HG03342 (cell line): ENCODE measurements around the gene ANKRD1.
"Not testable (repeated sequence)": the region's sequence is repeated elsewhere in the genome, so short reads cannot be mapped to it uniquely, and the experiment has no call there.

Experiments
- ATAC-seq: cut with Tn5 transposase; IDR thresholded peaks from one replicate; pipeline ENCODE4 v1.9.1; 2021; ENCODE audit warnings: mild to moderate bottlenecking, moderate library complexity; ENCODE audit not compliant: unreplicated experiment

ANKRD1 gene

DNA sequence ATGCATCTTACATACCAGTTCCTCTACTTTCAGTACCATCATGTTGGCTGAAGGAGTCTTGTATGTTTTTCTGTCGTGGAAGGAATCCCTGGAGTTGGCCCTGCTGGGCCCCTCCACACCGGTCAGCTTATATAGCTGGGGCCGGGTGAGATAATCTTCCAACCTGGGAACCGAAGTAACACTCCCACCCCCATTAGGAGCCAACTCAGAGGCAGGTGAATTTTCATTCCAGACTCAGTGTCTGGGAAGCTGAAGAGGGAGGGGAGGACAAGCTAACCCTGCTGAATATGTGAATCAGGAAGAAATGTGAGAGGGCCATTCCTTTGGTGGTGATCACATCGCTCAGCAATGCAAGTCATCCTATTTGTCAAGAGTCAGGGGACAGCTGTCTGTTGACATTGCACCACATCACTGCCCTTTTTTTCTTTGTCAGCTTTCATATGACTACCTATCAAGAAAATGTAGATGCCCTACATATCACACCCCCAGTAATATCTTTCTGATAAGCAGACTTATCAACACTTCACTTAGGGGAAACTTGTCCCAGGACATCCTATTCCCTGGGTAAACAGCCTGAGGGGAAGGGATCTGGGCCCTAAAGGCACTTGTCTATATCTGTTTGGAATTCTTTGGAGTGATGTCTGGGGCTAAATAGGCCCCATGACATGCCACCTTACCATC, at the start of gene ANKRD1:
Gene ANKRD1 (minus strand): TSS at position 102 of the 681 bp plus-strand sequence. CDS start 60 bp downstream, at position 42.
- no peak for ATAC-seq

DNA sequence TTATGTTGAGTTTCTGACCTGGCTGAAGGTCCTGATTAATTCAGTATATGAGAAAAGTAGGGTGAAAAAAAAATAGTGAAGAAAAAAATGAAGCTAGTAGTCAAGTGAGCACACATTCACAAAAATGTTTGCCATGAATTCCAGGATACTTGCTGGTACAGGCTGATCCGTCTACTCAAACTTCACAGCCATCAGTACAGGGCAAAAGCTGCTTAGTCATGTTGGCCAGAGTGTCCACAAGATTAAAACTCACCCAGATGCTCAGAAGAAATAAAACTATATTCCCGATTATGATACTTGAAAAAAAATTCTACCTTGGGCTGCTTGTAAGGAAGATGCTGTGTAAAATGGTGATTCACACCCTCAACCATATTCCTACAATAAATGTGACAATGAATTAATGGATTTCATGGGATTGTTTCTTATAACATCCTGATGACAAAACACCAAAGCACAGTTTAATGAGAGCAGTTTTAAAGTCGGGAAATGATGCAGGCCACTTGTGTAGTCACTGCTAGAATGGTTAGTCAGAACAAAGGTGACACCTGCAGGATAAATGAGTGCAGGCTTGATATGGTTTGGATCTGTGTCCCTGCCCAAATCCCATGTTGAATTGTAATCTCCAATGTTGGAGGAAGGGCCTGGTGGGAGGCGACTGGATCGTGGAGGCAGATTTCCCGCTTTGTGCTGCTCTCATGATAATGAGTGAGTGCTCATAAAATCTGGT, 49.2 kb upstream of the ANKRD1 start:
- no peak for ATAC-seq

DNA sequence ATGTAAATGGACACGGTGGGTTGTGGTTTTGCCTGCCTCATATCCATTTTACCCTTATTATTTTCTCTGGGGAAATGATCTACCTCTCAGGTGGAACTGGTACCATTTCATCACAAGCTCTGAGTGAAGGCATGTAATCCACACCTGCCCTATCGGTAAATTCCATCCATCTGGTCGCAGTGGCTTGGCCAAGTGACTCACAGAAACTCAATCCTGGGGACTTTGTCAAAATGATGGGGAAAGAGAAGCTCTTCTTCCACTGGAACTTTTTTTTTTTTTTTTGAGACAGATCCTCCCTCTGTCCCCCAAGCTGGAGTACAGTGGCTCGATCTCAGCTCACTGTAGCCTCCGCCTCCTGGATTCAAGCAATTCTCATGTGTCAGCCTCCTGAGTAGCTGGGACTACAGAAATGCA, 48.2 kb upstream of the ANKRD1 start:
- no peak for ATAC-seq

- no peak for ATAC-seq
These were observed 47.6 kb upstream of the ANKRD1 start for GRCh38 chr10:90968328-90969081.

GRCh38 chr10:90967865-90968264, 47.0 kb upstream of the ANKRD1 start:
- no peak for ATAC-seq

DNA sequence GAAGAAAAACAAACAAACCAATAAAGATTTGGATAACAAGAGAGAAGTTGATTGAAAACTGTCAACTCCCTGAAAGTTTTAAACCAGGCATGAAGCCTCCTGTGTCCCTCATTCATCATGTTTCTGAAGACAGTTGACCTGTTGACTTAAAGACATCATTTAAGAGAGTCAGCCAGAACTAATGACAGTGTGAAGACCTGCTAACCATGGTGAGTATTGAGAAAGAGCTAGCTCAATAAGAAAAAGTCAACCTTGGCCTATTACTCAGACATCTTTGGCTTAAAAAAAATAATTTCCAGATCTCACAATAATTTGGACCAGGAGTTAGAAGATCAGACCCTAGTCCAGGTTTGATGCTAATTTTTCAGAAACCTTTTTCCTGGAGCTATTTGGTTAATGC, 45.3 kb upstream of the ANKRD1 start:
- no peak for ATAC-seq

DNA sequence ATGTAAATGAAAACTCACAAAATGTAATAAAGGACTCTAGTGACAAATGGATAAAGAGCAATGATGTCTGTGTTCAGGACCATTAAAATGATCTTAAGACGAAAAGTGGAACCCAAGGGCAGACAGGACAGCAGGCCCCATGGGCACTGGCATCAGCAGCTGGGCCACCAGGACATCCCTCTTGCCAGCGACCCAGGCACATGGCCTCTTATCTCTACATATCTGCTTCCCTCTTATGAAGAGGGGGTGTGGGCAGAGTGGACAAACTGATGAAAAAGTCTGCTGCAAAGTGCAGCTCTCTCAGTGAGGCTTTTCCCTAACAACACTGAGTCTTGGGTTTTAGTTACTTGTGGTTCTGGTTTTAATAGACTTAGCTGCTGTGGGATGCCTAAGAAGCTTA, 44.8 kb upstream of the ANKRD1 start:
- ATAC-seq = no peak

DNA sequence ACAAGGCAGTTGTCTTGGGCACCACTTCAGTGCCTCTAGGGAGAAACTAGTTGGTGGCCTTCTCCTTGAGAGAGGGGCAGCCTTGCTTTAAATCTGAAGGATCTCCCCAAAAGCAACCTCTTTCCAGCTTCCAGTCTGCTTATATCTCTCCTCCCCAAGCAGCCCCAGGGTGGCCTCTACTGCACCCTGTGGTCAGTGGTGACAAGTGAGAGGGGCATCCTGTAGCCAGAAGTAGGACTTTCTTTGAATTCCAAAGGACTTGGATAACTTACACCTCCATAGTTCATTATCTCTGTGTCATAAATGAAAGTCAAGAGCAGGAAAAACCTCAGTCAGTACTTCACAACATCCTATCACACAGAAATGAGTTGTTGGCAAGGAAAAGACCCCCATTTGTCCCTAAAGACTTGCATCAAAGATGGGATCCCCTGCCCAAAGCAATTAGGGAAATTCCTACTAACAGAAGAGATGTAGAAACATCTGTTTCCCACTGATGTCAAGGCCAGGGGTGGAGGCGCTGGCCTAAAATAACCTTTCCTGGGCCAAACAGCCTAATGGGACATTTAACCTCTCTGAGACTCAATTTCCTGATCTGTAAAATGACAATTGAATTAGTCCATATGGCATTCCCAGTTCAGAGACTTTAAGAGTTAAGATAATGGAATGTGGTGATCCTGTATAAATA, 44.0 kb upstream of the ANKRD1 start:
- no peak for ATAC-seq

DNA sequence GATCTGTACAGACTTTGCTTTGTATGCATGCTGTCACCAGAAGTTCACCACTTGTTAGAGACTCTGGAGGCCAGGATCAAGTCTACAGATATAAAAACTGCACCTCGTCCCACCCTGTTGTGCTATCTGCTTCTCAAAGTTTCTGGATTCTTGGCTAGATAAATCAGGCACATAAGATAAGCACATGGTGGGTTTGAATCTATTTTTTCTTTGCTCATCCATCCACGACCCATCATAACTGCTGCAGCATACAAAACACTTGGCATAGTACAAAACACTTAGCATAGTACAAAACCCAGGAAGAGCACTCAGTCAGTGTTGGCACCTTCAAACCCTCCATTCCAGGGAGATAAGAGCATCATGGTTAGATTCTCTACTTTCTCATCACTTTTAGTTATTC, 42.4 kb upstream of the ANKRD1 start:
- no peak for ATAC-seq

DNA sequence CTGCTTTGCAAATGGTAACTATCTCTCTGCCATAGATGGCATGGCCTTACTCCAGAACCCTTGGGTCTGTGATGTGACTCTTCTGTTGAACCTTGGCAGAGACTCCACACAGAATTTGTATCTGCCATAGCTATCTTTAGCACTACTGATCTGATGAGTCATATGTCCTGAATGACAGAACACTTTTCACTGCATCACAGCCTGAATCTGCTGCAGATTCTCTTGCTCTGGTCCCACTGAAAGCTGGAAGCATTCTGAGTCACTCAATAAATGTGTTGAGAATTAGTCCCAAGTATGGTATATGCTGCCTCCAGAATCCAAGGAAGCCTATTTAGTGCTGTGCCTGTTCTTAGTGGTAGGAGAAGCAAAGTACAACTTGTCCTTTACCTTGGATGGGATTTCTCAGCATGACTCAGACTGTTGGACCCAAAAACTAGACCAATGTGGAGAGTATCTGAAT, 39.5 kb upstream of the ANKRD1 start:
- ATAC-seq = peak; percentile 55

- no peak for ATAC-seq
These were observed 38.9 kb upstream of the ANKRD1 start for GRCh38 chr10:90959826-90960225.

DNA sequence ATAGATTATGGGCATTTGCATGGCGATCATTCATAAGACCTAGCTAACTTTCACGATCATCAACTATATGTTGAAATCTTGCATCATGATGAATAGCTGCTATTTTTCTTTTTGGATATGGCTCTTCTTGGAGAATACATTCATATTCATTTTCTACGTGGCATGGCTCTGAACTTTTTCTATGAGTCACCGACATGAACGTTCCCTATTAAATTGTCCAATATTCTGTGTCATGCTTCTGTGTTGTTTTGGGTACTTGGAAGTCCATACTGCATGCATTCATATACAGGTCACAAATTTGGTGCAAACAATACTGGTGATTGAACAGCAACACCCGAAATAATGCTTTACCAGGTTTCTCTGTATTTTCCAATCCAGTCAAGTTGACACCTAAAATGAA, 37.9 kb upstream of the ANKRD1 start:
- no peak for ATAC-seq

DNA sequence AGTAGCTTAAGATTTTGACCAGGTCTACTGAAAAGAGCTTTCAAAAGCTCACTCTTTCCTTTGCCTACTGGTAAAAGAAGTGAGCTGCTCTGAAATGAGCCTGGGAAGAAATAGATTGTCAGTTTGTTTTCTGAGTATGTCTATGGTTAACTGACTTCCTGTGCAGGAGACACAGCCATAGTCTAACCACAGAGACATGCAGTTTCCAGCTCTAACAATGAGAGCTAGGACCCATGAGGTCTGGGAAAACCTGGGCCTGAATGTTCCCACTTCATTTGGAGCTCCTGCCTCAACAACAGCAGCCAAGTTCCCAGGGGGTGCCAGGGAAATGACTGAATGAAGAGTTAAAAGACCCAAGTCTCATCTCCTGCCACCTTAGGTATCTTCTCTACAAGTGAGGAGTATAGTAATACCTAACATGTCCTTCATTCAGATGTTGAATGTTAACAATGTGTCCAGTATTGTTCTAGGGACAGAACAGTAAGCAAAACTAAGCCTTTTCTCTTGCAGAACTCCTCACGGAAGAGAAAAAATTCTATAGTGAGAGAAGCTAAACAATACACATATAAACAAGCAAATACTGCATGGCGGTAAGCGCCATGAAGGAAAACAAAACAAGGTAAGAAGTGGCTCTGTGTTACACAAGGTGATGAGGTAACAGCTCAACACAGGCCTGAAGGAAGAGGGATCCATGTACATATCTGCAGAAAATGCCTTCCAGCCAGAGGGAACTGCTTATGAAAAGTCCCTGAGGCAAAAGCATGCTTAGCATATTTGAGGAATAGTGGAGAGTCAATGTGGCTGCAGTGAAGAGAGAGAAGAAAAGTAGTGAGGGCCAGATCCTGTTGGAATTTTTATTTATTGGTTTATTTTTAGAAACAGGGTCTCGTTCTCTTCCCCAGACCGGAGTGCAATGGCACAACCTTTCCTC, 26.4 kb upstream of the ANKRD1 start:
- no peak for ATAC-seq

GRCh38 chr10:90945491-90946070, 24.7 kb upstream of the ANKRD1 start:
- no peak for ATAC-seq

- ATAC-seq = no peak
These were observed 23.9 kb upstream of the ANKRD1 start for GRCh38 chr10:90944749-90945148.

DNA sequence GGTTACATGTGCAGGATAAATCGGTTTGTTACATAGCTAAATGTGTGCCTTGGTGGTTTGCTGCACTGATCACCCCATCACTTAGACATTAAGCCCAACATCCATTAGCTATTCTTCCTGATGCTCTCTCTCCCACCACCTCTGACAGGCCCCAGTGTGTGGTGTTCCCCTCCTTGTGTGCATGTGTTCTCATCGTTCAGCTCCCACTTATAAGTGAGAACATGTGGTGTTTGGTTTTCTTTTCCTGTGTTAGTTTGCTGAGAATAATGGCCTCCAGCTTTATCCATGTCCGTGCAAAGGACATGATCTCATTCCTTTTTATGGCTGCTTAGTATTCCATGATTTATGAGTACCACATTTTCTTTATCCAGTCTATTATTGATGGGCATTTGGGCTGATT, 22.1 kb upstream of the ANKRD1 start:
- not testable (repeated sequence) for ATAC-seq

GRCh38 chr10:90939648-90940047, 18.8 kb upstream of the ANKRD1 start:
- no peak for ATAC-seq

DNA sequence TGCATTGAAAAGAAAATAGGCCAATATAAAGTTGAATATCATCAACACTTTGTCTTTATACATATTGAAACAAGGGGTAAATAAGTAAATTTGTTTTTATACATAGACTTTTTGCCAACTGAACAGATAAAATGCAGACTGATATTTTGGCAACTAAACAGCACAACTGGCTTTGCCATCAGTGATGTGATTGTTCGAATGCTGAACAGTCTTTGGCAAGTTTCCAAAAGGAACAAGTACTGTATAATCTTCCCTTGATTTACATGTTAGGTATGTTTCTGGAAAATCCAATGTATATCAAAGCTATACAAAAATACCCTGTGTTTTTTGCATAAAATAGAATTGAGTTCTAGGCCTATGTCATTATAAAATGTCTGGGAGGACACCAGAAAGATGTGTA, 18.2 kb upstream of the ANKRD1 start:
- ATAC-seq = no peak

DNA sequence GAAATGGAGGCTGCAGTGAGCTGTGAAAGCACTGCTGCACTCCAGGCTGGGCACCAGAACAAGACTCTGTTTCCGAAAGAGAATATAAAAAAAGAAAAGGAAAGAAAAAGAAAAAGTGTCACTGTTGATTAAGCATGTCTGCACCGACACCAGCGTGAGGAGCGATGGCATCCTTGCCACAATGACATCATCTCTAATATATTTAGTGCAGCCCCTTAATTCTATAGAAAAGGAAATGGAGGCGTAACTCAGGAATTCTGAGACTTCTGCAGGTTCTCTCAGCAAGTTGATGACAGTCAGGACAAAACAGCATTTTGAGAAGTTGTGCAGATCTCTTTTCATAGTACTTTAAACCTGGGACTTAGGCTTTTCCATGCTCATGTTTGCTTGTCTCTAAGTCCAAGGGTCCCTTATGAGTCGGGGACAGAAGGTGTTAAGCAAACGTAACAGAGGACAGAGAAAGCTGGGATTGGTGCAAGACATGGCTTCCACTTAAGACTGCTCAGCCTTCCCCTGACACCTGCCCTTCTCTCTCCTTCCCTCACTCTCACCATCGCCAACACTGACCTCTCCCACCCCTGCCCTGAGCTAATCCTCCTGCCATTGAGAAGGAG, 16.9 kb upstream of the ANKRD1 start:
- ATAC-seq = no peak
